Transverse colon (tissue), 4 donors: ENCODE data around the gene PLK4. TPM values are rescaled to one million over a fixed set of nuclear protein-coding genes. Genes with fewer than 3 reads are reported as not detected.
"Not testable (repeated sequence)": the region's sequence is repeated elsewhere in the genome, so short reads cannot be mapped to it uniquely, and the experiment has no call there.

Source experiments
- DNase-seq: peaks from one replicate; pipeline ENCODE4 v3.0.0-alpha.2; 2019
- H3K27ac ChIP-seq, 4 donors: fragments of 200-600 bp; sonication (generic); 2 replicates each; pipeline ENCODE4 v1.5.1; 2016 to 2018; ENCODE audit warnings: inconsistent platforms in 4 of 4
- H3K27me3 ChIP-seq: fragments of 200-600 bp; sonication (generic); 2 replicates; pipeline ENCODE4 v1.5.1; 2017; ENCODE audit warnings: inconsistent platforms
- H3K36me3 ChIP-seq, 4 donors: fragments of 200-600 bp; sonication (generic); 2 replicates each; pipeline ENCODE4 v1.5.1; 2017 to 2019; ENCODE audit warnings: inconsistent platforms in 4 of 4
- H3K4me1 ChIP-seq, 4 donors: fragments of 200-600 bp; sonication (generic); 2 replicates each; pipeline ENCODE4 v1.5.1; 2017 to 2020; ENCODE audit warnings: inconsistent platforms in 4 of 4
- H3K4me3 ChIP-seq, 4 donors: fragments of 200-600 bp; sonication (generic); 1 replicate in 1 of 4; 2 replicates in 3 of 4; pipeline versions ENCODE4 v1.5.1 to v1.6.1; 2017 to 2019; ENCODE audit warnings: inconsistent platforms in 4 of 4
- H3K9me3 ChIP-seq, 2 donors: fragments of 200-600 bp; sonication (generic); 2 replicates each; pipeline ENCODE4 v1.5.1; 2017 to 2019; ENCODE audit warnings: inconsistent platforms in 2 of 2
- EP300 ChIP-seq: sonication (generic); formaldehyde crosslinking; IDR thresholded peaks from one replicate; pipeline ENCODE4 v1.6.1; 2017; ENCODE audit warnings: antibody characterized with exemption, low read depth
- POLR2A ChIP-seq: fragments of 450-650 bp; IDR thresholded peaks from one replicate; pipeline ENCODE4 v1.6.1; 2016; ENCODE audit warnings: antibody characterized with exemption, mild to moderate bottlenecking, moderate library complexity
- POLR2AphosphoS5 ChIP-seq, 3 donors: sonication (generic); formaldehyde crosslinking; IDR thresholded peaks; one replicate each; pipeline ENCODE4 v1.6.1; 2016; ENCODE audit warnings: antibody characterized with exemption in 3 of 3
- WGBS, 2 donors: methylation state at CpG; one replicate each; pipeline ENCODE4 v1.1.5; 2018; ENCODE audit warnings: low coverage in 1 of 2; 5-methylcytosine and 5-hydroxymethylcytosine counted together
- in situ Hi-C, 4 donors: fragments of 200-750 bp; cut with MboI; loops; one replicate each; pipeline versions ENCODE4 v1.15.0 to v1.15.1; 2017; ENCODE audit warnings: low sequenced_read_pairs in 3 of 4, low pct_ligation_motif_present in 1 of 4, low pct_unique_long_range_greater_than_20kb in 1 of 4
- intact Hi-C: fragments of 100-400 bp; cut with DNase I; formaldehyde crosslinking; loops from one replicate; pipeline ENCODE4 v1.15.1; 2023; ENCODE audit warnings: low total_unique reads
- total RNA-seq, 4 donors: library from RNA; depleted of rRNA; stranded (reverse); fragments of >200 nt; gene quantifications; one replicate each; pipeline ENCODE4 v1.1.0, GENCODE V29; 2016
- TF ChIP-seq, protein P1 (sequence below), 5 experiments: fragments of 200-600 bp in 3 of 5; fragments of 450-650 bp in 2 of 5; sonication (generic) in 3 of 5; IDR thresholded peaks; 1 replicate in 2 of 5; 2 replicates in 3 of 5; pipeline ENCODE4 v1.5.1; 2016 to 2017; ENCODE audit warnings: antibody characterized with exemption in 5 of 5, inconsistent platforms in 3 of 5, mild to moderate bottlenecking in 2 of 5, moderate library complexity in 1 of 5

PLK4 gene
- total RNA-seq, 4 donors from 2014 or later, result 1.4 to 27.3 (median 2.3) TPM; not detected in 1

DNA sequence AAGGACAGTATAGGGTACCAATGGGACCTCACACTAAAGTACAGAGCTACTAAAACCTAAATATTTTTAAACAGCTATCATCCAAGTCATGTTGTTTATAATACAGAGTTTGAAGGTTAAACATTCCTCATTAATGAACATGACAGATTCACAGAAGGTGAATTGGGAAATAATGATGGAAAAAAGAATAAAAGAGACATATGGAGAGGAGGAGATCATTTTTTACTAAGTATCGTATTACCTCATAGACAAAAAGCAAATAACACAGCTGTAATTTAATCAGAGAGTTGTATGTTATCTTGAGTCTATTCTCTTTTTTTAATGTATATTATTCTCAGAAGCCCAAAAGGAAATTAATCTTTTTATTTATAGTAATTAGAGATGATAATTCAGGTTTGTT, 7.9 kb downstream of the PLK4 start:
- in situ Hi-C loops (loop anchor here in 1 of 4 donors (10.0 kb wide), 1 partner anchor 66 kb away; no protein-coding TSS in a partner anchor), intact Hi-C loops (no loop called here)
- no peak overlapping the region for H3K4me3 ChIP-seq
- no peaks in the 10 kb centered on the region for H3K27me3 ChIP-seq
- WGBS, 2 donors, result 94 to 95% methylated on average over 1 of the region's 1 CpG
- no peak overlapping the region for H3K27ac ChIP-seq
- H3K4me1 ChIP-seq, result no peaks in the 10 kb centered on the region
- H3K36me3 ChIP-seq, result no peaks in the 10 kb centered on the region
- no peak for DNase-seq
- TF ChIP-seq POLR2A (no peak), POLR2AphosphoS5 (IDR thresholded peaks at IDR 0.05) (no peak), EP300 (no peak)
- TF ChIP-seq, protein P1, sequence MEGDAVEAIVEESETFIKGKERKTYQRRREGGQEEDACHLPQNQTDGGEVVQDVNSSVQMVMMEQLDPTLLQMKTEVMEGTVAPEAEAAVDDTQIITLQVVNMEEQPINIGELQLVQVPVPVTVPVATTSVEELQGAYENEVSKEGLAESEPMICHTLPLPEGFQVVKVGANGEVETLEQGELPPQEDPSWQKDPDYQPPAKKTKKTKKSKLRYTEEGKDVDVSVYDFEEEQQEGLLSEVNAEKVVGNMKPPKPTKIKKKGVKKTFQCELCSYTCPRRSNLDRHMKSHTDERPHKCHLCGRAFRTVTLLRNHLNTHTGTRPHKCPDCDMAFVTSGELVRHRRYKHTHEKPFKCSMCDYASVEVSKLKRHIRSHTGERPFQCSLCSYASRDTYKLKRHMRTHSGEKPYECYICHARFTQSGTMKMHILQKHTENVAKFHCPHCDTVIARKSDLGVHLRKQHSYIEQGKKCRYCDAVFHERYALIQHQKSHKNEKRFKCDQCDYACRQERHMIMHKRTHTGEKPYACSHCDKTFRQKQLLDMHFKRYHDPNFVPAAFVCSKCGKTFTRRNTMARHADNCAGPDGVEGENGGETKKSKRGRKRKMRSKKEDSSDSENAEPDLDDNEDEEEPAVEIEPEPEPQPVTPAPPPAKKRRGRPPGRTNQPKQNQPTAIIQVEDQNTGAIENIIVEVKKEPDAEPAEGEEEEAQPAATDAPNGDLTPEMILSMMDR (IDR thresholded peaks at IDR 0.05), result no peak
- H3K9me3 ChIP-seq, result no peaks in the 10 kb centered on the region

DNA sequence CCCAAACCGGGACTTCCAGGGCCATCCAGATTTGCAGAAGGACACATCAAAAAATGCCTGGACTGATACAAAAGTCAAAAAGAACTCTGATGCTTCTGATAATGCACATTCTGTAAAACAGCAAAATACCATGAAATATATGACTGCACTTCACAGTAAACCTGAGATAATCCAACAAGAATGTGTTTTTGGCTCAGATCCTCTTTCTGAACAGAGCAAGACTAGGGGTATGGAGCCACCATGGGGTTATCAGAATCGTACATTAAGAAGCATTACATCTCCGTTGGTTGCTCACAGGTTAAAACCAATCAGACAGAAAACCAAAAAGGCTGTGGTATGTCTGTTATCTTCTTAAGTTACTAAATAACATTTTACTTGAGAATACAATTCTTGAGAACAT, 9.2 kb downstream of the PLK4 start:
- Histone ChIP-seq H3K4me1 (no peaks in the 10 kb centered on the region), H3K27ac (no peak overlapping the region), H3K4me3 (no peak overlapping the region), H3K27me3 (no peaks in the 10 kb centered on the region), H3K36me3 (no peaks in the 10 kb centered on the region), H3K9me3 (no peaks in the 10 kb centered on the region)
- no peak for DNase-seq
- in situ Hi-C loops, result loop anchor here in 1 of 4 donors (10.0 kb wide), 1 partner anchor 65 kb away; no protein-coding TSS in a partner anchor
- intact Hi-C loops, result no loop called here
- no peak for TF ChIP-seq POLR2AphosphoS5 (IDR thresholded peaks at IDR 0.05)
- TF ChIP-seq, protein P1 (IDR thresholded peaks at IDR 0.05), result no peak
- TF ChIP-seq EP300, result no peak
- TF ChIP-seq POLR2A, result no peak
- 85 to 94% methylated on average over 2 to 3 of the region's 3 CpGs for WGBS, 2 donors

DNA sequence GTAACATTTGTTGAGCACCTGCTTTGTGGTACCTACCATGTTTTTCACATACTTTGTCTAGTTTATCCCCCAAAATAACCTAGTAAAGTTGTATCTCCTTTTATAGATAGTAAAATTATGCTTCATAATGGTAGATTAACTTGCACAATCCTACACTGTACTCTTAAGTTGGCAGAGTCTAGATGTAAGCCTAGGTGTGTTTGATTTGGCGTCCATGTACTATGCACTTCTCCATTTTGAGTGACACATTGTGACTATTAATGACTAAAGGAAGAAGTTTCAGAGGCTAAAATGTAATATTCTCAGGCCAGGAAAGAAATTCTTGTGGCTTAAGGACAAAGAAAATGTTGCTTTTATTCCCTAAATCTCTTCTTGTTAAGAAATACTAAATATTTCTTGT, 15.4 kb downstream of the PLK4 start:
- H3K27ac ChIP-seq, result no peak overlapping the region
- WGBS, 2 donors, result 94 to 97% methylated on average over 1 of the region's 1 CpG
- H3K9me3 ChIP-seq, result no peaks in the 10 kb centered on the region
- TF ChIP-seq POLR2AphosphoS5 (IDR thresholded peaks at IDR 0.05), result no peak
- TF ChIP-seq, protein P1 (IDR thresholded peaks at IDR 0.05), result no peak
- no peak for TF ChIP-seq EP300
- no peak for TF ChIP-seq POLR2A
- no peaks in the 10 kb centered on the region for H3K27me3 ChIP-seq
- no peak for DNase-seq
- in situ Hi-C loops, result no loop called here
- H3K4me1 ChIP-seq, result no peaks in the 10 kb centered on the region
- H3K4me3 ChIP-seq, result no peak overlapping the region
- H3K36me3 ChIP-seq, result no peaks in the 10 kb centered on the region
- intact Hi-C loops, result no loop called here

DNA sequence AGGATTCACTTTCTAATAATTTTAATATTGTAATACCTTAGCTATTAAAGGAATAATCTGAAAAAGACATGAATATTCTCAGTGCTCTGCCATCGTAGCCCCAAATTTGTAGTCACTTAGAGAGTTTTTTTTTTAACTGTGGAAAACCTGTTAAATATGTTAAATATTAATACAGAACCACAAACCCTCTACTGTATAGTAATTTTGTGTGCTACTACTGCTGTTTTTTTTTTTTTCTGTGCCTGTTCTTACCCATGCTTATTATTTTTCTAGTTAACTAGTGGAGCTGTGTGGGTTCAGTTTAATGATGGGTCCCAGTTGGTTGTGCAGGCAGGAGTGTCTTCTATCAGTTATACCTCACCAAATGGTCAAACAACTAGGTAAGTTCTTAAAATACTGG, 15.8 kb downstream of the PLK4 start:
- DNase-seq, result no peak
- H3K4me1 ChIP-seq, result no peaks in the 10 kb centered on the region
- intact Hi-C loops, result no loop called here
- no peak overlapping the region for H3K4me3 ChIP-seq
- in situ Hi-C loops, result no loop called here
- WGBS, 2 donors, result 92 to 97% methylated on average over 1 of the region's 1 CpG
- no peaks in the 10 kb centered on the region for H3K9me3 ChIP-seq
- no peaks in the 10 kb centered on the region for H3K27me3 ChIP-seq
- H3K27ac ChIP-seq, result no peak overlapping the region
- TF ChIP-seq, protein P1 (IDR thresholded peaks at IDR 0.05), result no peak
- no peak for TF ChIP-seq EP300
- no peak for TF ChIP-seq POLR2A
- no peak for TF ChIP-seq POLR2AphosphoS5 (IDR thresholded peaks at IDR 0.05)
- no peaks in the 10 kb centered on the region for H3K36me3 ChIP-seq

DNA sequence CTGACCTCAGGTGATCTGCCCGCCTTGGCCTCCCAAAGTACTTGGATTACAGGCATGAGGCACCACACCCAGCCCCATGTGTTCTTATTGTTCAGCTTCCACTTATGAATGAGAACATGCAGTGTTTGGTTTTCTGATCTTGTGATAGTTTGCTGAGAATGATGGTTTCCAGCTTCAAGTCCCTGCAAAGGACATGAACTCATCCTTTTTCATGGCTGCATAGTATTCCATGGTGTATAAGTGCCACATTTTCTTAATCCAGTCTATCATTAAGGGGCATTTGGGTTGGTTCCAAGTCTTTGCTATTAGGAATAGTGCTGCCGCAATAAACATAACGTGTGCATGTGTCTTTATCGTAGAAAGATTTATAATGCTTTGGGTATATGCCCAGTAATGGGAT, 19.0 kb downstream of the PLK4 start:
- H3K9me3 ChIP-seq, intact Hi-C loops, H3K4me1 ChIP-seq, DNase-seq, H3K4me3 ChIP-seq, H3K27me3 ChIP-seq, H3K27ac ChIP-seq, H3K36me3 ChIP-seq, in situ Hi-C loops: not testable (repeated sequence)
- WGBS, 2 donors, result 97 to 100% methylated on average over 3 to 4 of the region's 4 CpGs
